ENCODE data around the gene FSIP1.
A peak's percentile ranks its signal among the peaks of the same experiment; 100 is the strongest.

The FSIP1 gene

DNA sequence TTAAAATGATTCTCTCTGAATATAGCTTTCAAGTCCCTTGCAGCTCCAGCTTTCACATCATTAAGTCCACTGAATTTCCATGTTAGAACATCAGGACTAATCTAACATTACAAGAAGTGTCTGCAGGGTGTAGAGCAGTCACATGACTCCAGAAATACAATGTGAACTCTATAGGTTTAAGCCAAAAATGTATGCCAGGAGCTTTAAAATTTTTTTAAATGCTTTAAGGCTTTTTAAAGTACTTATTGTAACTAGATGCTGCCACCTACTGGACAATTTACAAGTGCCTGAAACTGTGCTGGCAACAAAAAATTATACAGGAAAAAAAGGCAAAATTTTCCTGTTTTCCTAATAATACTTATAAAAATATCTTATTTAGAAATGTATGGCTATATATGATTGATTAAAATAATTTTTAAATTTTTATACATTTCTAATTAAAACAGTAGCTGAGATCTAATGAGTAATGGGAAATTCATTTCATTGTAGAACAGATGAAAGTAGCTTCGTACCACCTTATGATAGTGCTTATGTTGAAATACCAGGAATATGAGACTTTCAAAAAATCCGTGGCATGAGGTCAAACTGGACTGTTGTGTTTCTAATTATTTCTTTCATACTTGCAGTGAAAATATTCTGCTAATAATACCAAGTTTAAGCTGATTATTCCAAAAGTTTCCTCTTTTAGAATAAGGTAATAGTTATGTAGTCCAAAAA lies 25.7 kb downstream of the FSIP1 start:
- peak; percentile 41 for DNase-seq

- no peak for DNase-seq
Measured at GRCh38 chr15:39752991-39753390, 29.6 kb downstream of the FSIP1 start.

GRCh38 chr15:39752246-39752645 lies 30.4 kb downstream of the FSIP1 start:
- DNase-seq = no peak

- no peak for DNase-seq
Measured at GRCh38 chr15:39748276-39748675, 34.4 kb downstream of the FSIP1 start.

GRCh38 chr15:39747326-39747725 lies 35.3 kb downstream of the FSIP1 start:
- DNase-seq = no peak

GRCh38 chr15:39746714-39747276 lies 35.8 kb downstream of the FSIP1 start:
- no peak for DNase-seq

GRCh38 chr15:39746176-39746575 lies 36.5 kb downstream of the FSIP1 start:
- DNase-seq = no peak

DNA sequence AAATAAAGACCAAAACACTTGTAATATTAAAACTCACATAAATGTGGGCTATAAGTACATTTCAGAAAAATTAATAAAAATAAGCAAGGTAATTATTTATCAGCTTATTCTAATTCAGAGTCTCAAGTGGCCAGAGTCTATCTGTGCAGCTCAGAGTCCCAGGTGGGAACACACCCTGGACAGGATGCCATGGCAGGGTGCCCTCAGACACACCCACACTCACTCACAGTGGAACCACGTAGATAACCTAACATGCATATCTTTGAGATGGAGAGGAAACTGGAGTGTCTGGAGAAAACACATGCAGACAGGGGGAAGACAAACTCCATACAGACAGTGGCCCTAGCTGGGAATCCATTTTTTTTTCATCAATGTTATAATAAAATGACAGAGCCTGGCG lies 37.2 kb downstream of the FSIP1 start:
- no peak for DNase-seq

- DNase-seq = no peak
Measured at GRCh38 chr15:39744334-39745103, 38.1 kb downstream of the FSIP1 start.

- DNase-seq = no peak
Measured at GRCh38 chr15:39743611-39744010, 39.0 kb downstream of the FSIP1 start.

DNA sequence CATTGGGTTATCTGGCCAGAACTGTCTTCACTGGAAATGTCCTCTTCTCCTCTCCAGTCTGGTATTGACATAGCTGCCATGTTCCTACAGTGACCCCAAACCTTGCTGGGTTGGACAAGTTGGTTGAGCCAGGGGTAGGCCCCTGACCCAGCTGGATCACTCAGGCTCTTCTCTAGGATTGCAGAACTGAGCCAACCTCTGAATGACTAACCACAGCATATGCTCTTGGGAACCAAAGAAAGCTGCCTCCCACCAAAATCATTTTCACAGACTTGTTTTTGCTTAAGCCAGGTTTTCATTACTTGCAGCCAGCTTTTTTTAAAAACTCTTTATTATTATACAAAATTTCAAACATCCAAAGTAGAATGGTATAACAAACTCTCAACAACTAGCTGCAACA lies 41.4 kb downstream of the FSIP1 start:
- DNase-seq = no peak

GRCh38 chr15:39738998-39739397 lies 43.6 kb downstream of the FSIP1 start:
- DNase-seq = no peak

- DNase-seq = no peak
Measured at GRCh38 chr15:39737196-39737550, 45.5 kb downstream of the FSIP1 start.

DNA sequence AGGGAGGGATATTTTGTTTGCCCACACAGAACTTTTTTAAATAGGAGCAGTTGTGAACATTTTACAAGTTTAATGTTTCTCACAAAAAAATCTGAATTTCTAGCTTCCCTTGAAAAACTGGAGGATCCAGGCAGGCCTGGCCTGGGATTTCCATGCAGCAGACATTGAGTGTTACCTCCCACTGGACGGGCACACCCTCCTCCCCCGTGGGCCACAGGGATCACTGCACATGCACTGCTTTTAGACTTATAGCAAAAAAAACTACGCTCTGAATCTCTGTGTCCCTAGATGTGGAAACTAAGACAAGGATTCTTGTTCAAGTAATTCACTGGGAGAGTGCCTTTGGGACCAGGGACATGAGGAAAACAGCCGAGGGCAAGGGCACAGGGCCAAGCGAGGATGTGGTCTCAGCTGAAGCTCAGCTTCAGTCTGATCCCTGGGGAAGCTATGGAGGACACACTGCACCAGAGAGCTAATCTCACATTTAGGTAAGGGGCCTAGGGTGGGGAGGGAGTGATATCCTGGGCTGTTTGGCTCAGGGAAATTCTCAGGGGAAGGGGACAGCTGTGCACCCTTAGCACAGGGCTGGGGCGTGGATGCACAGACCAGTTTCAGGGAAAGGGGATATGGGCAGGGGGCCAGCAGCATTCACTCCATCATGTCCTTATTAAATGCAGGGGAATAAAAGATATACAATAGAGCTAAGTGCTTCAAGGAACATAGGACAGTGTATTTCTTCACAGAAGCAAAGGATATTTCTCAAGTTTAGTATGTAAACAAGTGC lies 46.0 kb downstream of the FSIP1 start:
- no peak for DNase-seq

GRCh38 chr15:39735120-39735717 lies 47.4 kb downstream of the FSIP1 start:
- no peak for DNase-seq

DNA sequence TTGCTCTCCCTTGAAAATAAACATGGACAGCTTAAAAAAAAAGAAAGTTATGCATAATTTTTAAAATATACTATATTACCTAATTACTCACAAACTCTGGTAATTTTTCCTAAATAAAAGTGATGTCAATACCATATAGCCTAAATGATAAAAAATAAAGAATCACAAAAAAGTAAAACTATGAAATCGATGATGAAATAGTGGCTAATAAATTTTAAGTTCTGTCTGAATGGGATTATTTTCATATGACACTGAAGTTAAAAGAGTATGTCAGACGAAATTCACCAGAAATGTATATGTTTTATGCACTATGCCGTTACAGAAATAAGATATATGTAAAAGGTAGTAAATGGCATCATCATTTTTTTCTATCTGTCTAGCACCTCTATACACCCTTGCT lies 51.4 kb downstream of the FSIP1 start:
- DNase-seq = no peak

GRCh38 chr15:39730552-39730951 lies 52.1 kb downstream of the FSIP1 start:
- DNase-seq = no peak

GRCh38 chr15:39729500-39729899 lies 53.1 kb downstream of the FSIP1 start:
- no peak for DNase-seq

DNA sequence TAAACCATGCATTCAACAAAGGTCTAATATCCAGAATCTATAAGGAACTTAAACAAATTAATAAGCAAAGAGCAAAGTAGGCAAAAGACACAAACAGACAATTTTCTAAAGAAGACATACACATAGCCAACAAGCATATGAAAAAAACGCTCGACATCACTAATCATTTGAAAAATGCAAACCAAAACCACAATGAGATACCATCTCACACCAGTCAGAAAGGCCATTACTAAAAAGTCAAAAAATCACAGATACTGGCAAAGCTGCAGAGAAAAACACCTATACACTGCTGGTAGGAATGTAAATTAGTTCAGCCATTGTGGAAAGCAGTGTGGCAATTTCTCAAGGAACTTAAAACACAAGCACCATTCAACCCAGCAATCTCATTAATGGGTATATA lies 53.8 kb downstream of the FSIP1 start:
- no peak for DNase-seq

- DNase-seq = no peak
Measured at GRCh38 chr15:39721893-39722292, 60.7 kb downstream of the FSIP1 start.

DNA sequence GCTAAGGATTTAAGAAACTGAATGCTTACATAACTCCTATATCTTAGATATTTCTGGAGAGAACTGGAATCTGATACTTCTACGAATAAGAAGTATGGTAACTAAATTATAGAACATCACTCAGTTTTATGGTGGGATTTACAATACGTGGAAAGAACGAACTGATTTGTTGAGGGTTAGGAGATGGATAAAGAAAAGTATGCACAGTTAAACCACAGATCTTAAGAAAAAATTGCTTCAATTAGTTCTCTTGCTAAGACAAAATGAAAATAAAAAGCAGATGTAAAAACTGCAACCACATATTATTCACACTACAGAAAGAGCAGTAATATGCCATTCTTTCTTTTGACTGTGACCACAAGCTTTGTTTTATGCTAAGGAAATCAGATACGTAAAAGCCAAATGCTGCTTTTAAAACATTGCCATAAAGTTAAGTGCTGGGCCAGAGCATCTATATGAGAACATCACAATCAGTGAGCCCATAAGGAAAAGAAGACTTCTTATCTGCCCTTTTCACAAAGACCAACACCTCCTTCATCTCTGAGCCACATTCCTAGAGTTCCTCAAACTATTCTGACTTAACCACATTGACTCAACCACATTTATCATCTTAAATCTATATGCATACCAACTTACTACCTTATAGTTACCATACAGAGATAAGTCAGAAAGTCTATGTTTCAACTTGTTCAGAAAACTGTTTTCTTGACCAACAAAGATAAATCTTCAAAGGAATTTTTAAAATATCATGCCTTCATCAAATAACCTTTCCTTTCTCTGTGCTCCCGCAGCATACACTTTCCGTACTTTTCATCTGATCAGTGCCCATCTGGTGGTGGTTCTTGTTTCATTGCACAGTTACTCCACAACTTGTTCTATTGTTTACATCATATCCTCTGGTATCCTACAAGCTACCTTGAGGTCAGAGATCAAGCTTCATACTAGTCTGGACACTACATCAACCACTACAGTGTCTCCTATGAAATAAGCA lies 61.7 kb downstream of the FSIP1 start:
- no peak for DNase-seq

GRCh38 chr15:39720081-39720480 lies 62.6 kb downstream of the FSIP1 start:
- DNase-seq = no peak
